CD14-positive monocyte (primary cell): ENCODE measurements around the gene LPA. TPM values are rescaled to one million over a fixed set of nuclear protein-coding genes. Genes with fewer than 3 reads are reported as not detected.

Source experiments
- DNase-seq, 3 donors: peaks; one replicate each; pipeline ENCODE4 v3.0.0-alpha.2; 2011 to 2022
- H2AFZ ChIP-seq: 2 replicates; pipeline ENCODE4 v1.6.0; 2012; ENCODE audit warnings: mild to moderate bottlenecking, low read depth, low read length, inconsistent platforms; ENCODE audit not compliant: insufficient read depth, poor library complexity, severe bottlenecking
- H3K27ac ChIP-seq, 2 donors: 1 replicate in 1 of 2; 2 replicates in 1 of 2; pipeline ENCODE4 v1.5.1; 2012 to 2013; ENCODE audit warnings: low read length in 2 of 2, control low read depth in 1 of 2, inconsistent platforms in 1 of 2, low read depth in 1 of 2, mild to moderate bottlenecking in 1 of 2
- H3K27me3 ChIP-seq, 2 donors: one replicate each; pipeline versions ENCODE4 v1.6.0 to v1.6.1; 2011 to 2013; ENCODE audit warnings: low read length in 2 of 2; ENCODE audit not compliant: control insufficient read depth in 2 of 2, insufficient read depth in 2 of 2
- H3K36me3 ChIP-seq, 2 donors: replicated peaks in 1 of 2; 1 replicate in 1 of 2; 2 replicates in 1 of 2; pipeline versions ENCODE4 v1.5.1 to v1.6.1; 2012 to 2013; ENCODE audit warnings: low read length in 2 of 2, control low read depth in 1 of 2, inconsistent platforms in 1 of 2, mild to moderate bottlenecking in 1 of 2; ENCODE audit not compliant: insufficient read depth in 2 of 2, control insufficient read depth in 1 of 2
- H3K4me1 ChIP-seq, 2 donors: 1 replicate in 1 of 2; 2 replicates in 1 of 2; pipeline versions ENCODE4 v1.5.1 to v1.6.1; 2012 to 2013; ENCODE audit warnings: low read length in 2 of 2, control low read depth in 1 of 2, inconsistent platforms in 1 of 2, mild to moderate bottlenecking in 1 of 2, moderate library complexity in 1 of 2; ENCODE audit not compliant: insufficient read depth in 2 of 2, control insufficient read depth in 1 of 2
- H3K4me2 ChIP-seq: replicated peaks from 2 replicates; pipeline ENCODE3; 2012; ENCODE audit warnings: low read length, moderate library complexity, mild to moderate bottlenecking; ENCODE audit not compliant: poor library complexity, severe bottlenecking; ENCODE audit errors: extremely low read depth
- H3K4me3 ChIP-seq, 3 experiments: fragments of 200-600 bp in 1 of 3; sonication (generic) in 1 of 3; replicated peaks in 1 of 3; 1 replicate in 2 of 3; 2 replicates in 1 of 3; pipeline ENCODE4 v1.5.1; 2011 to 2013; ENCODE audit warnings: low read length in 3 of 3, mild to moderate bottlenecking in 3 of 3, control low read depth in 2 of 3, low read depth in 2 of 3, inconsistent platforms in 1 of 3, moderate library complexity in 1 of 3
- H3K79me2 ChIP-seq: 2 replicates; pipeline ENCODE4 v1.6.0; 2012; ENCODE audit warnings: mild to moderate bottlenecking, control low read depth, inconsistent platforms, low read length, moderate library complexity; ENCODE audit not compliant: insufficient read depth
- H3K9ac ChIP-seq: 2 replicates; pipeline ENCODE4 v1.6.0; 2017; ENCODE audit warnings: low read length, mild to moderate bottlenecking; ENCODE audit not compliant: insufficient read depth, poor library complexity, severe bottlenecking
- H3K9me3 ChIP-seq, 2 donors: replicated peaks in 1 of 2; 1 replicate in 1 of 2; 2 replicates in 1 of 2; pipeline versions ENCODE4 v1.5.1 to v1.6.1; 2012 to 2013; ENCODE audit warnings: low read length in 2 of 2, control low read depth in 1 of 2; ENCODE audit not compliant: control insufficient read depth in 1 of 2, insufficient read depth in 1 of 2
- H4K20me1 ChIP-seq: 2 replicates; pipeline ENCODE4 v1.6.0; 2012; ENCODE audit warnings: mild to moderate bottlenecking, low read length, control low read depth, moderate library complexity; ENCODE audit not compliant: insufficient read depth
- H3K27ac Mint-ChIP-seq, 7 donors: one replicate each; pipeline ENCODE4 v1.8.0; 2020; ENCODE audit warnings: mild to moderate bottlenecking in 7 of 7, mixed read lengths in 7 of 7, moderate library complexity in 6 of 7, inconsistent platforms in 2 of 7
- H3K27me3 Mint-ChIP-seq, 3 donors: one replicate each; pipeline ENCODE4 v1.8.0; 2021 to 2022; ENCODE audit warnings: low read depth in 3 of 3, mild to moderate bottlenecking in 3 of 3, mixed read lengths in 3 of 3, moderate library complexity in 3 of 3, inconsistent platforms in 1 of 3
- H3K36me3 Mint-ChIP-seq, 2 donors: one replicate each; pipeline ENCODE4 v1.8.0; 2020; ENCODE audit warnings: mixed read lengths in 2 of 2, inconsistent platforms in 1 of 2, mild to moderate bottlenecking in 1 of 2
- H3K4me1 Mint-ChIP-seq: one replicate; pipeline ENCODE4 v1.8.0; 2020; ENCODE audit warnings: mild to moderate bottlenecking, mixed read lengths
- H3K4me3 Mint-ChIP-seq, 2 donors: one replicate each; pipeline ENCODE4 v1.8.0; 2020; ENCODE audit warnings: mild to moderate bottlenecking in 2 of 2, mixed read lengths in 2 of 2, moderate library complexity in 1 of 2
- H3K9me3 Mint-ChIP-seq, 7 donors: one replicate each; pipeline ENCODE4 v1.8.0; 2020 to 2022; ENCODE audit warnings: mixed read lengths in 7 of 7, mild to moderate bottlenecking in 6 of 7, moderate library complexity in 6 of 7, inconsistent platforms in 2 of 7
- CTCF ChIP-seq: fragments of 200-600 bp; IDR thresholded peaks from one replicate; pipeline ENCODE4 v1.8.0; 2022; ENCODE audit warnings: antibody characterized with exemption, mild to moderate bottlenecking
- WGBS: methylation state at CpG from one replicate; pipeline ENCODE4 v1.1.5; 2013; ENCODE audit warnings: missing lambda C conversion rate; ENCODE audit not compliant: insufficient coverage; 5-methylcytosine and 5-hydroxymethylcytosine counted together
- intact Hi-C, 2 donors: fragments of 100-400 bp; cut with micrococcal nuclease; formaldehyde crosslinking; loops; one replicate each; pipeline versions ENCODE4 v1.15.0 to v1.15.1; 2023
- polyA plus RNA-seq, 3 donors: library from polyadenylated mRNA; depleted of rRNA in 1 of 3; unstranded in 2 of 3; stranded (reverse) in 1 of 3; fragments of 300-500 nt in 2 of 3; fragments of >200 nt in 1 of 3; fragmentation: Illumina TruSeq in 2 of 3; gene quantifications; 1 replicate in 2 of 3; 2 replicates in 1 of 3; pipeline ENCODE4 v1.2.3, GENCODE V29; 2012 to 2021

LPA gene
- polyA plus RNA-seq, 3 donors = not detected

- Mint-ChIP-seq H3K9me3 (peaks cover 0 to 6% (median 2%) of the 10 kb centered on the region in 7 donors), H3K27ac (peak overlapping the region in 1 of 7 donors; percentile 54), H3K4me3 (peak overlapping the region; percentile 93 to 96), H3K4me1 (peaks cover 10% of the 10 kb centered on the region), H3K27me3 (peaks cover 34 to 60% (median 38%) of the 10 kb centered on the region in 3 donors), H3K36me3 (peaks cover 0 to 1% of the 10 kb centered on the region in 2 donors)
- Histone ChIP-seq H4K20me1 (no peaks in the 10 kb centered on the region), H3K9me3 (no peaks in the 10 kb centered on the region), H3K9ac (peak overlapping the region; percentile 60), H3K27me3 (peaks cover 15 to 21% of the 10 kb centered on the region in 2 donors), H3K36me3 (no peaks in the 10 kb centered on the region), H3K79me2 (no peaks in the 10 kb centered on the region), H3K4me1 (peaks cover 4 to 13% of the 10 kb centered on the region in 2 donors), H3K27ac (no peak overlapping the region), H2AFZ (peak overlapping the region; percentile 89), H3K4me3 (peak overlapping the region; percentile 39 to 76 (median 56)), H3K4me2 (peak overlapping the region; percentile 83)
- peak in 2 of 3 donors; percentile 34 to 46 for DNase-seq
- peak; percentile 97 for TF ChIP-seq CTCF
- 0% methylated on average over 2 of the region's 8 CpGs for WGBS
- intact Hi-C loops = no loop called here
These were observed 144.5 kb downstream of the LPA start for GRCh38 chr6:160519603-160520042.

GRCh38 chr6:160519133-160519532, 144.9 kb downstream of the LPA start:
- H3K4me1 Mint-ChIP-seq = peaks cover 10% of the 10 kb centered on the region
- peaks cover 0 to 1% of the 10 kb centered on the region in 2 donors for H3K36me3 Mint-ChIP-seq
- Histone ChIP-seq H3K4me1 (peaks cover 4 to 13% of the 10 kb centered on the region in 2 donors), H3K9ac (no peak overlapping the region), H3K4me3 (no peak overlapping the region), H3K27ac (no peak overlapping the region), H2AFZ (no peak overlapping the region), H3K9me3 (no peaks in the 10 kb centered on the region), H3K27me3 (peaks cover 15 to 21% of the 10 kb centered on the region in 2 donors), H3K4me2 (no peak overlapping the region), H3K79me2 (no peaks in the 10 kb centered on the region), H3K36me3 (no peaks in the 10 kb centered on the region), H4K20me1 (no peaks in the 10 kb centered on the region)
- WGBS = 88% methylated on average over 2 of the region's 4 CpGs
- intact Hi-C loops = no loop called here
- H3K9me3 Mint-ChIP-seq = peaks cover 0 to 8% (median 5%) of the 10 kb centered on the region in 7 donors
- TF ChIP-seq CTCF = no peak
- peaks cover 34 to 62% (median 38%) of the 10 kb centered on the region in 3 donors for H3K27me3 Mint-ChIP-seq
- no peak for DNase-seq
- peak overlapping the region in 1 of 2 donors; percentile 23 for H3K4me3 Mint-ChIP-seq
- no peak overlapping the region for H3K27ac Mint-ChIP-seq
